Right renal pelvis (tissue), 4 donors: ENCODE data around the gene MAZ. TPM values are rescaled to one million over a fixed set of nuclear protein-coding genes. Genes with fewer than 3 reads are reported as not detected.
"Not testable (repeated sequence)": the region's sequence is repeated elsewhere in the genome, so short reads cannot be mapped to it uniquely, and the experiment has no call there.

ENCODE experiments used
- DNase-seq, 4 donors: peaks; one replicate each; pipeline ENCODE4 v3.0.0-alpha.2; 2013; ENCODE audit warnings: low read depth in 4 of 4, low spot score in 3 of 4, missing footprints in 1 of 4
- polyA plus RNA-seq, 4 donors: library from polyadenylated mRNA; unstranded; fragments of 120-200 nt; gene quantifications; one replicate each; pipeline ENCODE4 v1.2.1, GENCODE V29; 2013; ENCODE audit not compliant: insufficient read length in 4 of 4

MAZ gene
- polyA plus RNA-seq, 4 donors = 273 to 344 (median 293) TPM

GRCh38 chr16:29783094-29783953, 23.0 kb upstream of the MAZ start:
- not testable (repeated sequence) for DNase-seq

GRCh38 chr16:29784157-29784556, 22.2 kb upstream of the MAZ start:
- no peak for DNase-seq

- peak in 1 of 4 donors; percentile 44 for DNase-seq
Measured at GRCh38 chr16:29784901-29785500, 21.3 kb upstream of the MAZ start.

GRCh38 chr16:29787155-29787554, 19.2 kb upstream of the MAZ start:
- not testable (repeated sequence) for DNase-seq

- DNase-seq = no peak
Measured at GRCh38 chr16:29789775-29790182, 16.6 kb upstream of the MAZ start.

GRCh38 chr16:29790183-29790948, 16.0 kb upstream of the MAZ start, which contains the start of gene KIF22:
KIF22 (plus strand) TSS chr16:29790751; CDS start chr16:29790760, 9 bp downstream.
- peak; percentile 97 to 99 (median 98) for DNase-seq

- DNase-seq = no peak
Measured at GRCh38 chr16:29790949-29791844, 15.1 kb upstream of the MAZ start.

DNA sequence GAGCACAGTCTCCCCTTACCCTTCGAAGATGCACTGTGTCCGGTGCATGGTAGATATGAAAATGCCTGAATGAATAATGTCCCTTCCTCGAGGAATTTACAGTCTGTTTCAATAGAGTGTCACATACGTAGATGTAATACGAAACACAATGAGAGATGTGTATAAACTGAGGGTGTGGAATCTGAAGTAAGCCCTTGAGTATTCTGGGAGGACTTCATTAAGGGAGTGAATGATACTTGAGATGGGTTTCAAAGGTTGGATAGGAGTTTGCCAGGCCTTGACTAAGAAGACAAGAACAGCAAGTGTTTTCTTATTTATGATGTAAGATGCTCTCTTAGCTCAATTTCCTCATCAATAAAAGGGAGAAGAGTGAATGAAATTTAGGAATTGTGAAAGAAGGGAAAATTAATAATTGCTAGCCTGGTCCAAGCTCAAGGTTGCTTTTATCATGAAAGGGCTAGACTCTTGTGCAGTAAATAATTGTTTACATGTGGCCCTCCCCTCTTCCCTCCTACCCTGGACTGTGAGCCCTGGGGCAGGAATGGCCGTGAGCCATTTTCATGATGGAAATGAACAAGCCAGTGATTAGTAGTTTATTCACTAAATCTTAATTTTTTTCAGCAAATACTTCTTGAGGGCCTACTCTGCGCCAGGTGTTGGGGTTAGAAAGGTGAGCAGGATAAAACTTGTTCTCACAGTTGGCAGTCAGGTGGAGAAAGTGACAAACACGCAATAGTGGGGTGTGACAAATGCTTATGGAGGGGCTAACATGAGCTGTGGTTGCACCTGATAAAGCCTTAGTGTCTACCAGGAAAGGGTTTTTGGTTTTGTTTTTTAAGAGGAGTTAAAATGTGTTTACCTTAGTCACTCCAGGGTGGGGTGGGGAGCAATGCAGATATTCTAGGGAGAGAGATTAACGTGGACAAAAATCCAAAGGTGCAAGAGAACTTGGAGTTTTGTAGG, 14.2 kb upstream of the MAZ start:
- no peak for DNase-seq

DNA sequence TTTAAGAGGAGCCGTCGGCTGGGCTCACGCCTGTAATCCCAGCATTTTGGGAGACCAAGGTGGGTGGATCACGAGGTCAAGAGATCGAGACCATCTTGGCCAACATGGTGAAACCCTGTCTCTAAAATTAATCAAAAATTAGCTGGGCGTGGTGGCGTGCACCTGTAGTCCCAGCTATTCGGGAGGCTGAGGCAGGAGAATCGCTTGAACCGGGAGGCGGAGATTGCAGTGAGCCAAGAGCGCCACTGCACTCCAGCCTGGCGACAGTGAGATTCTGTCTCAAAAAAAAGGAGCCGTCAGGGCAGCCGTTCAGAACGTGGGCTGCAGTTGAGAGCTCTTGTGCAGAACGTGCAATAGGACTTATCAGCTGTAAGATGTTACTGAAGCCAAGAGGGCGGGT, 13.2 kb upstream of the MAZ start:
- DNase-seq = not testable (repeated sequence)

- no peak for DNase-seq
Measured at GRCh38 chr16:29794231-29794710, 12.1 kb upstream of the MAZ start.

GRCh38 chr16:29802416-29802935, 3.9 kb upstream of the MAZ start:
- no peak for DNase-seq

DNA sequence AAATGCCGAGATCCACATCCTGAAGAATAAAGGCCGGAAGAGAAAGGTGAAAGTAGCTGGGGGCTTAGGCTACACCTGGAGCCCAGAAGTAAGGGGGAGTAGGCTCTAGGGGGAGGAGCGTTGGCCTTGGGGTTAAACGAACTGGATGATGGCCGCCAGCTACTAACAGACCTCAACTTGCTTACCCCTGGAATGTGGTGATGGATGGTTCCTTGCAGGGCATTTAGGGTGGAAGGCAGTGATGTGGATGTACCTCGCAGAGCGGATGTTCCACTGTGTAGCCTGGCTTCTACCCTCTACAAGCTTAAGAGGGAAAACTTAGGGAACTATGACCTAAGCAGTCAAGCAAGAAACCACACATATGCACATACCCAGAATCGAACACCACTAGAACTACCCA, 2.3 kb upstream of the MAZ start:
- DNase-seq = no peak

DNA sequence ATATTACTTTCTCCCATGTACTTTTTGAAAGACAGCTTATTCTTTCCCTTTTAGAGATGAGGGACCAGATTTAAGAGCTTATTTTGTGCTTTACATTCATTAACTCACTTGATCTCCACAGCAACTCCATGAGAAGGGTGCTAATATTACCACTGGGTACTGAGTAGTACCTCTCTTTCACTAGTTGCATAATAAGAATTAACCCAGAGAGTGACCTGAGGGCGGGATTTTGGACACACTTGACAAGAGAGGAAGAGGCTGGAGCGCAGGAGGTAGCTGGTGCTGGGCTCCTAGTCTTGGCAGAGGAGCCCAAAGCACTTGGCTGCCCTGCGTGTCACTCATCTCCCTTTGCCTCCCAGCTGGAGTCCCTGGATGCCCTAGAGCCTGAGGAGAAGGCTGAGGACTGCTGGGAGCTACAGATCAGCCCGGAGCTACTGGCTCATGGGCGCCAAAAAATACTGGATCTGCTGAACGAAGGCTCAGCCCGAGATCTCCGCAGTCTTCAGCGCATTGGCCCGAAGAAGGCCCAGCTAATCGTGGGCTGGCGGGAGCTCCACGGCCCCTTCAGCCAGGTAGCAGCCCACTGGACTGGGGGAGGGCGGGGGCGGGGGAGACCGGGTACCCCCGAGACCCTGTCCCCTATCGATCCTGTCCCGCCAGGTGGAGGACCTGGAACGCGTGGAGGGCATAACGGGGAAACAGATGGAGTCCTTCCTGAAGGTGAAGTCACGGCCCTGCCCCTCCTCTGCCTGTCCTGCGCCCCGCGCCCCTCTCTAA, 1.7 kb upstream of the MAZ start:
- no peak for DNase-seq

DNA sequence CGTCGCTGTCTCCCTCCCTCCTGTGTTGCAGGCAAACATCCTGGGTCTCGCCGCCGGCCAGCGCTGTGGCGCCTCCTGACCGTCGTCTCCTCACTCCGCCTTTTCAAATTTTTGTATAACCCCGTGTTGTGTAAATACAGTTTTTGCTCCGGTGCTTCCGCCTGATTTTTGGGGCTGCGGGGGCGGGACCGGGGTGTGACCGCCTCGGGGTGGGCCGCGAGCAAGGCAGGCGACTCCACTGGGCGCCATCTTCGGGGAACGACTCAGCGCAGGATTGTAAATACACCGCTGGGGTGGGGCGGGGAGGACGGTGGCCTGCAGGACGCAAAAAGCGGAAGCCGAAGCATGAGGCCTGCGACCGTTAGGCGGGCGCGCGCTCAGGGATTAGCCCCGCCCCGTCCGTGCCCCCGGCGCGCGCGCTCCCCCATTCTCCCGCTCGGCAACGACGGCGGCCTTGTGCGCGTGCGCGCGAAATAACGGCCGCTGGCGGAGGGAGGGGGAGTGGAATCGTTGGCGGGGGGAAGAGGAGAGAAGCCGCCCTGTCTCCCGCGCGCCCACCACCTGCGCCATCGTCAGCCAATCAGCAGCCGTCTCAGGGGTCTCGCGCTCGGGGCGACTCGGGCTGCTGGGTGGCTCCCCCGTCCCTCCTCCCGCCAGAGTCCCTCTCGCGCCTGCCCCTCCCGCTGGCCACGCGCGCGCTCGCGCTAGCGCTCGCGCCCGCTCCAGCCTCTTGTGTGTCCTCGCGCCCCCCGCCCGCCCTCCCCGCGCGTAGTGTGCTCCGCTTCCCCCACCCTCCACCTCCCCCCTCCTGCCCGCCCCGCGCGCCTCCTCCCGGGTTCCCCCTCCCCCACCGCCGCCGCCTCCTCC, 864 bp upstream of the MAZ start:
- peak; percentile 92 to 96 (median 93) for DNase-seq

DNA sequence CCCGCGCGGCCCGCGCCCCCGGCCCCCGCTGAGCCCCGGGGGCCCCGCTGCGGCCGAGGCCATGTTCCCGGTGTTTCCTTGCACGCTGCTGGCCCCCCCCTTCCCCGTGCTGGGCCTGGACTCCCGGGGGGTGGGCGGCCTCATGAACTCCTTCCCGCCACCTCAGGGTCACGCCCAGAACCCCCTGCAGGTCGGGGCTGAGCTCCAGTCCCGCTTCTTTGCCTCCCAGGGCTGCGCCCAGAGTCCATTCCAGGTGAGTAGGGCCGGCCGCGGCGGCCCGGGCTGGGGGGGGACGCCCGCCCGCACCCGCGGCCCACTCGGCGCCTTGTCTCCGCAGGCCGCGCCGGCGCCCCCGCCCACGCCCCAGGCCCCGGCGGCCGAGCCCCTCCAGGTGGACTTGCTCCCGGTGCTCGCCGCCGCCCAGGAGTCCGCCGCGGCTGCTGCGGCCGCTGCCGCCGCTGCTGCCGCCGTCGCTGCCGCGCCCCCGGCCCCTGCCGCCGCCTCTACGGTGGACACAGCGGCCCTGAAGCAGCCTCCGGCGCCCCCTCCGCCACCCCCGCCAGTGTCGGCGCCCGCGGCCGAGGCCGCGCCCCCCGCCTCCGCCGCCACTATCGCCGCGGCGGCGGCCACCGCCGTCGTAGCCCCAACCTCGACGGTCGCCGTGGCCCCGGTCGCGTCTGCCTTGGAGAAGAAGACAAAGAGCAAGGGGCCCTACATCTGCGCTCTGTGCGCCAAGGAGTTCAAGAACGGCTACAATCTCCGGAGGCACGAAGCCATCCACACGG, 504 bp downstream of the MAZ start:
- DNase-seq = no peak
